Neural progenitor cell (in vitro differentiated cells): ENCODE data around the gene ARHGAP31.

Source experiments
- CTCF ChIP-seq: fragments of 200-600 bp; sonication (generic); IDR thresholded peaks from 2 replicates; pipeline ENCODE4 v1.5.1; 2017; ENCODE audit warnings: antibody characterized with exemption, mild to moderate bottlenecking
- EZH2phosphoT487 ChIP-seq: fragments of 200-600 bp; sonication (generic); IDR thresholded peaks from 2 replicates; pipeline ENCODE4 v1.6.1; 2017; ENCODE audit warnings: antibody characterized with exemption

GRCh38 chr3:119376758-119377157 is 82.6 kb downstream of the ARHGAP31 start:
- TF ChIP-seq EZH2phosphoT487 = no peak
- no peak for TF ChIP-seq CTCF
